Activated B cell treated with CpG ODN at 0.5 μM for 24 hours (primary cell): ENCODE measurements around the gene AGBL1. TPM values are rescaled to one million over a fixed set of nuclear protein-coding genes. Genes with fewer than 3 reads are reported as not detected.
"Not testable (repeated sequence)": the region's sequence is repeated elsewhere in the genome, so short reads cannot be mapped to it uniquely, and the experiment has no call there.

Experiments used
- ATAC-seq: fragments of 200-7000 bp; cut with Tn5 transposase; one replicate; pipeline ENCODE4 v1.10.0; 2021; ENCODE audit warnings: low read depth, mild to moderate bottlenecking, moderate library complexity
- CTCF ChIA-PET: fragments of 350-600 bp; sonication (Branson Sonifier 250); formaldehyde crosslinking; loops from one replicate; lab custom pipeline; 2021; ENCODE audit warnings: antibody characterized with exemption; lab: Charles Lee
- POLR2A ChIA-PET: fragments of 350-600 bp; sonication (Branson Sonifier 250); formaldehyde crosslinking; loops from one replicate; lab custom pipeline; 2021; ENCODE audit warnings: antibody characterized with exemption; lab: Charles Lee
- DNase-seq: peaks from one replicate; pipeline ENCODE4 v3.0.0; 2022
- H3K27ac Mint-ChIP-seq: one replicate; pipeline ENCODE4 v1.8.0; 2020; ENCODE audit warnings: mixed read lengths
- H3K27me3 Mint-ChIP-seq: one replicate; pipeline ENCODE4 v1.8.0; 2021; ENCODE audit warnings: mixed read lengths
- H3K36me3 Mint-ChIP-seq: one replicate; pipeline ENCODE4 v1.8.0; 2021; ENCODE audit warnings: low read depth, mixed read lengths
- H3K4me1 Mint-ChIP-seq: one replicate; pipeline ENCODE4 v1.8.0; 2021; ENCODE audit warnings: mixed read lengths
- H3K4me3 Mint-ChIP-seq: one replicate; pipeline ENCODE4 v1.8.0; 2020; ENCODE audit warnings: mild to moderate bottlenecking, mixed read lengths
- H3K9me3 Mint-ChIP-seq: one replicate; pipeline ENCODE4 v1.8.0; 2020; ENCODE audit warnings: mixed read lengths
- intact Hi-C: fragments of 100-400 bp; cut with micrococcal nuclease; formaldehyde crosslinking; loops from one replicate; pipeline ENCODE4 v1.15.1; 2024
- total RNA-seq: library from RNA; stranded (reverse); gene quantifications from 2 replicates; pipeline ENCODE4 v1.2.3, GENCODE V29; 2022
- TF ChIP-seq, protein P1 (sequence below): fragments of 200-600 bp; IDR thresholded peaks from one replicate; pipeline ENCODE4 v1.8.0; 2022; ENCODE audit warnings: antibody characterized with exemption, mild to moderate bottlenecking

The AGBL1 gene
- total RNA-seq, 1 donor from 2014 or later = not detected

DNA sequence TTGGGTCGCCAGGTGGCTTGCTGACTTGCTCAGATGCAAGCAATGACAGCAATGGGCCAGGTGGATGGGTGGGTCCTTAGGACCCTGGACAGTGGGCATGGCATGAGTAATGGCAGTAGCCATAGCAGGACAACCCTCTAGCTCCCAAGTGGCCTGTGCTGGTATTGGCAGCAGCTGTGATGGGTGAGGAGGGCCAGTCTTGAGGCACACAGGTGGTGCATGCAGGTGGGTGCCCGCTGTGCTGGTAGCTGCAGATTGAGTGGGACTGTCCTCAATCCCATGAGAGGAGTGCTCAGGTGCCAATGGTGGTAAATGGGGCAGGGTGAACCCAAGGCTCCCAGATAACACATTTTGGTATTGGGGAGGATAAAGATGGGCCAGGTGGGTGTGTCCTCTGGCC, 24.2 kb downstream of the AGBL1 start:
- Mint-ChIP-seq H3K9me3 (peaks cover 12% of the 10 kb centered on the region), H3K4me3 (no peak overlapping the region), H3K27me3 (no peaks in the 10 kb centered on the region), H3K4me1 (no peaks in the 10 kb centered on the region), H3K36me3 (no peaks in the 10 kb centered on the region), H3K27ac (no peak overlapping the region)
- DNase-seq (no peak), ATAC-seq (no peak)
- POLR2A ChIA-PET = no interaction called here
- CTCF ChIA-PET = no interaction called here
- intact Hi-C loops = no loop called here
- TF ChIP-seq, protein P1, sequence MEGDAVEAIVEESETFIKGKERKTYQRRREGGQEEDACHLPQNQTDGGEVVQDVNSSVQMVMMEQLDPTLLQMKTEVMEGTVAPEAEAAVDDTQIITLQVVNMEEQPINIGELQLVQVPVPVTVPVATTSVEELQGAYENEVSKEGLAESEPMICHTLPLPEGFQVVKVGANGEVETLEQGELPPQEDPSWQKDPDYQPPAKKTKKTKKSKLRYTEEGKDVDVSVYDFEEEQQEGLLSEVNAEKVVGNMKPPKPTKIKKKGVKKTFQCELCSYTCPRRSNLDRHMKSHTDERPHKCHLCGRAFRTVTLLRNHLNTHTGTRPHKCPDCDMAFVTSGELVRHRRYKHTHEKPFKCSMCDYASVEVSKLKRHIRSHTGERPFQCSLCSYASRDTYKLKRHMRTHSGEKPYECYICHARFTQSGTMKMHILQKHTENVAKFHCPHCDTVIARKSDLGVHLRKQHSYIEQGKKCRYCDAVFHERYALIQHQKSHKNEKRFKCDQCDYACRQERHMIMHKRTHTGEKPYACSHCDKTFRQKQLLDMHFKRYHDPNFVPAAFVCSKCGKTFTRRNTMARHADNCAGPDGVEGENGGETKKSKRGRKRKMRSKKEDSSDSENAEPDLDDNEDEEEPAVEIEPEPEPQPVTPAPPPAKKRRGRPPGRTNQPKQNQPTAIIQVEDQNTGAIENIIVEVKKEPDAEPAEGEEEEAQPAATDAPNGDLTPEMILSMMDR = no peak

DNA sequence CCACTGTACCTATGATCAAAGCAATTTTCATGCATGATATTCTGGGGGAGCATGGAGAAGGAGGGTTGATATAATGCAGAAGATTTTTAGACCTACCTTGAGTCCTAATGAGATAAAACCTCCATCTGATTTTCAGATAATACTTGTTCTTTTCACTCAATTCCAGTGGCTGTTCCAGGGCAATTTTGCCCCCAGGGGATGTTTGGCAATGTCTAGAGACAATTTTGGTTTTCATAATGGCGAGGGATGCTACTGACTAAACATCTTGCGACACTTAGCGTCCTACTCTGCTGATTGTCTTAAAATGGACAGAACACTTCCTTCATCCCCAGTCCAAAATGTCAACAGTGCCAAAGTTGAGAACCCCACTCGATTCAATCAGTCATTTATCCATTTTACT, 26.6 kb downstream of the AGBL1 start:
- ChIA-PET POLR2A (no interaction called here), CTCF (no interaction called here)
- H3K9me3 Mint-ChIP-seq = peaks cover 12% of the 10 kb centered on the region
- intact Hi-C loops = no loop called here
- TF ChIP-seq, protein P1 = no peak
- H3K36me3 Mint-ChIP-seq = no peaks in the 10 kb centered on the region
- ATAC-seq (no peak), DNase-seq (no peak)
- H3K27me3 Mint-ChIP-seq = no peaks in the 10 kb centered on the region
- H3K27ac Mint-ChIP-seq = no peak overlapping the region
- H3K4me1 Mint-ChIP-seq = no peaks in the 10 kb centered on the region
- H3K4me3 Mint-ChIP-seq = no peak overlapping the region

DNA sequence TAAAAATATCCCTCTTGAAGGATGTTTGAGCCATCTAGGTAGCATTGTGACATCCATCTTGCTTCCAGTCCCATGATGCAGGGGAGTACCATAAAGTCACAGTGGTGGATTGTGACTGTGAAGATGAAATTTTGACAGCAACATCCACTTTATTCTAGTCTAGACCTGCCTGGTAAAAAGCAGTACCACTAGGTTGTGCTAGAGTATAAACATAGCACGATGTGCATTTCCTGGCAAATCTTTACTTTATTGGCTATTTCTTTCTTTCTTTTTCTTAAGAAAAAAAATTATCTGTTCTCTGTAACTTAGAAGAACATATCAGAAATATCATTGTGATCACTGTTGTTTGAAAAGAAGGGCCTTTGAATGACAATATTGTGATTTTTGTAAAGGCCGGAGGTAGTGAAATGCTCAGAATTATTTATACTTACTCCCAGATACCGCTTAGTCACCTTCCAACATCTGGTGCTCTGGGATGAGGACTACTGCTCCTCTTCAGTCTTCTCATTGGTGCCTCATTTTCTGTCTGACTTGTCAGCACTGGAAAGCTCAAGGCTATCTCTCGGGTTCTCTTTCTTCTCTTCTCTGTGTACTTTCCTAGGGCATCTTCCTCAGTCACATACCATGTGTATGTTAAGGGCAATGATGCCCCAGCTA, 35.6 kb downstream of the AGBL1 start:
- Mint-ChIP-seq H3K4me3 (no peak overlapping the region), H3K27me3 (peaks cover 2% of the 10 kb centered on the region), H3K4me1 (no peaks in the 10 kb centered on the region), H3K9me3 (no peaks in the 10 kb centered on the region), H3K27ac (no peak overlapping the region), H3K36me3 (no peaks in the 10 kb centered on the region)
- intact Hi-C loops = no loop called here
- no peak for DNase-seq
- CTCF ChIA-PET = no interaction called here
- TF ChIP-seq, protein P1 = no peak
- POLR2A ChIA-PET = no interaction called here
- ATAC-seq = no peak

DNA sequence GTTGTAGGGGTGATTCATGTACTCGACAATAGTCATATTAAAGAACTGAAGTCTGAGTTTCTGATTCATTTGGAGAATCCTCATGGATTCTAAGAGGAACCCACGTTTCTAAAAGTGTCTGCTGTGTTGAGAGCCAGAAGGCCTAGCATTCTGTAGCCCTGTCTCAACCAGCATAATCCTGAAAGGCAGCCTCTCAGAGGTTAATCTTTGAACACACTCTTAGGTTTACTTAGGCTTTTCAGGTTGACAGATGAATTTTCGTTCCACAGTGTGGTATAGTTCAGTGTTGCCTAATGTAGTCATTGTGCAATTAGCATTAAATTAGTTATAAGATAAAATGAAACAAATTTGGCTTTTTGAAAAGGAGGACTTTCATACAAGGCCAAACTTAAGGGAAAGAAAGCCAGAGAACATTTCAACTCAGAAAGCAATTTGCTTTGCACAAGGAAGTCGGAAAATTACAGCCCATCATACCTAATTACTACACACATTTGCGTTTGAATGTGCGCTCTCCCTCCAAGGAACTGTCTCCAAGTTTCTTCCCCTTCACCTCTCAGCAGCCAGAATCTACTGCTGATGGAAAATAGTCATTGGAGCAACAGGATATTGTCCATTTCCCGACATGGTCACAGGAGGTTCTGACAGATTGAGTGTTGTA, 42.0 kb downstream of the AGBL1 start:
- no peak for ATAC-seq
- no peak overlapping the region for H3K27ac Mint-ChIP-seq
- intact Hi-C loops = no loop called here
- ChIA-PET POLR2A (no interaction called here), CTCF (no interaction called here)
- DNase-seq = no peak
- H3K4me3 Mint-ChIP-seq = no peak overlapping the region
- no peaks in the 10 kb centered on the region for H3K36me3 Mint-ChIP-seq
- TF ChIP-seq, protein P1 = no peak
- H3K27me3 Mint-ChIP-seq = peaks cover 2% of the 10 kb centered on the region
- no peaks in the 10 kb centered on the region for H3K9me3 Mint-ChIP-seq
- H3K4me1 Mint-ChIP-seq = no peaks in the 10 kb centered on the region

DNA sequence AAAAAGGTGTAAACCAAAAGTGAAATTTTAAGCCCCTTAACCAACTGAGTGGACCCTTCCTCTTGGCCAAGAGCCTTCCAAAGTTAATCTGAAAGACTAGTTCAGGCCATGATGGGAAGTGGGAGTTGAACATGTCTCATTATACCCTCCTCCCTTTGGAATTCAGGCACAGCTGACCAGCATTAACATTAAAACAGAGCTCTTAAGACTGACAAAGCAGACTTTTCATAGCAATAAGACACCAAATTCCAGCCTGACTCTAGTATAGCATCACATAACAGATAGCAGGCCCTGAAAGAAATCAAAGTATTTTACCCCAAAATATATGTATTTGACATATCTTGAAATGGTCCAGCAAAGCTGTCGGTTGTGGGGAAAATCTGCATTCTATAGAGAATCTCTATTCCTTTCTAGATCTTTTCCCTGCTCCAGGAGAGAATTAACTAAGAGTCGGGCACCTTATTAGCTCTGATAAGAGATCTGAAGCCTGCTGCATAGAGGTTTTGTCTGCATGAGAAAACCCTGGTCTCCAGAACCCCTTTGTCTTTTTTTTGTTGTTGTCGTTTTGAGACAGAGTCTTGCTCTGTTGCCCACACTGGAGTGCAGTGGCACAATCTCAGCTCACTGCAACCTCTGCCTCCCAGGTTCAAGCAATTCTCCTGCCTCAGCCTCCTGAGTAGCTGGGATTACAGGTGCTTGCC, 43.2 kb downstream of the AGBL1 start:
- H3K4me1 Mint-ChIP-seq, H3K27ac Mint-ChIP-seq, H3K36me3 Mint-ChIP-seq, POLR2A ChIA-PET, ATAC-seq, DNase-seq, intact Hi-C loops, H3K9me3 Mint-ChIP-seq, H3K4me3 Mint-ChIP-seq, CTCF ChIA-PET, H3K27me3 Mint-ChIP-seq: not testable (repeated sequence)
